GM19397 (cell line): ENCODE results near the gene VCL.
"Not testable (repeated sequence)": the region's sequence is repeated elsewhere in the genome, so short reads cannot be mapped to it uniquely, and the experiment has no call there.

Experiments
- ATAC-seq: cut with Tn5 transposase; IDR thresholded peaks from one replicate; pipeline ENCODE4 v1.9.1; 2021; ENCODE audit warnings: mild to moderate bottlenecking, moderate library complexity; ENCODE audit not compliant: unreplicated experiment

VCL gene

GRCh38 chr10:74035303-74035702 lies 37.4 kb downstream of the VCL start:
- ATAC-seq: no peak

GRCh38 chr10:74036474-74036873 lies 38.6 kb downstream of the VCL start:
- no peak for ATAC-seq

- no peak for ATAC-seq
These were observed 41.7 kb downstream of the VCL start for GRCh38 chr10:74039561-74040145.

GRCh38 chr10:74040200-74041126 lies 42.5 kb downstream of the VCL start:
- no peak for ATAC-seq

DNA sequence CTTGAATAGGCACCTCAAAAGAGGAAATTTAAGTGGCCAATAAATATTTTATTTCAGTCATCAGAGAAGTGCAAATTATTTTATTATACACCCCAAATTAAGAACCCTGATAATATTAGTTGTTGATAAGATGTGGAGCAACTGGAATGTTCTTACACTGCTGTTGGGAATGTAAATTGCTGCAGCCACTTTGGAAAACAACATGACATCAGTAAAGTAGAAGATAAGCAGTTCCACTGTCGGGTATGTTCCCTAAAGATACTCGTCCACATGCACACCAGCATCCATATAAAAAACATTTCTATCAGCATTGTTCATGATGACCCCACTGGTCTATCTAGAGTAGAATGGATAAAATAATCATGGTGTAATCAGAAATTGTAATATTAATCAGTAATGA lies 46.5 kb downstream of the VCL start:
- no peak for ATAC-seq

- ATAC-seq: no peak
These were observed 49.4 kb downstream of the VCL start for GRCh38 chr10:74047304-74047703.

GRCh38 chr10:74047871-74048270 lies 50.0 kb downstream of the VCL start:
- ATAC-seq: no peak

- no peak for ATAC-seq
These were observed 50.5 kb downstream of the VCL start for GRCh38 chr10:74048433-74048832.

DNA sequence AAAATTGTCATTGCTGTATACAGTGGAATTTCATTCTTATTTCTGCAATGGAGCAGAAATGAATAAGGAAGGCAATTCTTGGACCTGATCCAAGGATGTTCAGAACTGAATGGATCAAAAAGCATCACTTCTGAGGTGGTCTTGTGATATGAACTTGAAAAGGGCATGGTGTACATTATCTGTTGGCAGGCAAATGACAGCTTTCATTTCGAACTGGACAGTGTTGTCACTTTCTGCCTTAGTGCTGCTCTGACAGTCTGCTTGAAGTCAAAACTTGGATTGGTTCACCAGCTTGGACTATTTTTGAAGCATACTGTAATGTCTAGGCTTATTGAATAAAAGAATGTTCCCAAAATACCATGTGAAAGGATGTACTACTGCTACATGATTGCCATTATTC lies 52.0 kb downstream of the VCL start:
- no peak for ATAC-seq

DNA sequence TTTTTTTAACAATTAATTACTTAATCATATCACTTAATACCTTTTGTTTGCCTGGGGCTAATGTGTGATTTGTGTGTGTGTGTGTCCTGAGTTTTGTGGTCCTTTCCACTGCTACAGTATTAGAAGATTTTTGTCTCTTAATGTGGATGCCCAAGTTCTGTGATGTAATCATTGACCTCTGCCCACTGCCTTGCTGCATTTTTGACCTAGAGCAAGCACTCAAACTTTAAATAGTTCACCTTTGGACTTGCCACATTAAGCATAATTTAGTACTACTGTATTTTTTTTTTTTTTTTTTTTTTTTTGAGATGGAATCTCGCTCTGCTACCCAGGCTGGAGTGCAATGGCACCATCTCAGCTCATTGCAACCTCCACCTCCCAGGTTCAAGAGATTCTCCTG lies 52.7 kb downstream of the VCL start:
- no peak for ATAC-seq

GRCh38 chr10:74051736-74052342 lies 53.9 kb downstream of the VCL start:
- no peak for ATAC-seq

GRCh38 chr10:74052994-74053393 lies 55.1 kb downstream of the VCL start:
- ATAC-seq: no peak

GRCh38 chr10:74055383-74056049 lies 57.6 kb downstream of the VCL start:
- ATAC-seq: no peak

DNA sequence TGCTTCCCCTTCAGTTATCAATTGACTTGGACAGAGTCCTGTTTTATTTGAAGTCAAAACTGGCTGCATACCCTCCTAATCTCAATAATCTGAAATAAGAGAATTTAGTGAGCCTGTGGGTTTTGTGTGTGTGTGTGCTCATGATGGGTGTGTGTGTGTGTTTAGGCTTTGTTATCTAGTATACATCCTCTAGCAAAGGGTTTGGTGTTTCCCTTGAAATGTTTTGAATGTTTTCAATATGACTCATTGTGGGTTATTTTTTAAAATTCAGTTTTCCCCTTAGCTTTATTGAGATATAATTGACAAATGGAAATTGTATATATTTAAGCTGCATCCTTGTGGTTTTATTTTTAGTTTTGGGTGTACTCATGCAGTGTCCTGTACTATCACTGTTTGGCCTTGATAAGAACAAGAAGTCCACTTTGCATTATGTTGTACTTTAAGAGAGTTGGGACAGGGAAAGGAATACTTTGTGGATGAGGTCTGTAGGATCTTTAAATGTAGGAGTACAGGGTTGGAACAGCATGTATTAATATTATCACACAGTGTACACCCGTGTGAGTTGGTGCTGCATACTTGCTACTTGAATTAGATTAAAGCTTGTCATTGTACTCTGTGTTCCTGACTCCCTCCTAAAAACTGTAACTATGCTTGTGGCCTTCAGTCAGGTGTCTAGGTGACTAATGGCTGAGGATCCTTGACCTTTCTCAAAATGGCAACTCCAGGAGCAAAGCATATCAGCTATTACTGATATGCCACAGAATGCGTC lies 58.3 kb downstream of the VCL start:
- no peak for ATAC-seq

DNA sequence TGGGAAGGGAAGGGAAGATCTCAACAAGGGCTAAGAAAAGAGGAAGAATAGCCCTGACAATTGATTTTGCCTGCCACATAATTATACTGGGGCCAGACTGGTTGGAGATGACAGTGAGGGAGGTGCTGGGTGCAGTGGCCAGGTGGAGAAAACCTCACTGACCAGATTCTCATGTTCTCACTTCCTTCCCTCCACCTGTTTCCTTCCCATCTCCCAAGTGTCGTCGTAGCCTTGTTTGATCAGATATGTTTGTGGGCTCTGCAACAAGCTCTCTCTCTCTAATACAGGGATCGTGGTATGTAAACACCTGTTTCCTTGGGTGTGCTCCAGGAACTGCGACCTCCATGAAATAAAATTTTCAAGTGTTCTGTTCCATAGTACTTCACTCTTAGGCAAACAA lies 60.2 kb downstream of the VCL start:
- peak; percentile 52 for ATAC-seq

- ATAC-seq: no peak
These were observed 60.7 kb downstream of the VCL start for GRCh38 chr10:74058658-74059057.

DNA sequence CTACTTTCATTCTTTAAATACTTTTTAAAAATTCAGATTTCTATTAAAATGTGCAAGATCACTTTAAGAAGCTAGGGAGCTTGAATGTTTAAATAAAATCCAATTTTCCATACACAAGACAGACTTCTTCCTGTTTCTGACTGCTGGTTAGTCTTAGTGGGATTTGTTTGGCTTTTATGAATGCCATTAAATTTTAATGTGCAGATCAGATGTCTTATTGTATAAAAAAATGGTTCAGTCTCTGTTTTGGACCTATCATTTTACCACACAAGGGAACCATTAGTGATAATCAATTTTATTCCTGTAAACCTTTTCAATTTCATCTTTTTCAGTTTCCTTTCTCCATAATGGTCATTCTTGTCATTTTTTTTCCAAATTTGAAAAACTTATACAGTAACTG lies 63.2 kb downstream of the VCL start:
- no peak for ATAC-seq

DNA sequence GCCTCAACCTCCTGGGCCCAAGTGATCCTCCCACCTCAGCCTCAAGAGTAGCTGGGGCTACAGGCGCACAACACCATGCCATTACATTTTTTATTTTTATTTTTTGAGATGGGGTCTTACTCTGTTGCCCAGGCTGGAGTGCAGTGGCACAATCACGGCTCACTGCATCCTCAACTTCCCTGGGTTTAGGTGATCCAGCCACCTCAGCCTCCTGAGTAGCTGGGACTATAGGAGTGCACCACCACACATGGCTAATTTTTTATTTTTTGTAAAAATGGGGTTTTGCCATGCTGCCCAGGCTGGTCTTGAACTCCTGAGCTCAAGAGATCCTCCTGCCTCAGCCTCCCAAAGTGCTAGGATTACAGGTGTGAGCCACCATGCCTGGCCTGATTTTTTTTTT lies 64.1 kb downstream of the VCL start:
- ATAC-seq: not testable (repeated sequence)

DNA sequence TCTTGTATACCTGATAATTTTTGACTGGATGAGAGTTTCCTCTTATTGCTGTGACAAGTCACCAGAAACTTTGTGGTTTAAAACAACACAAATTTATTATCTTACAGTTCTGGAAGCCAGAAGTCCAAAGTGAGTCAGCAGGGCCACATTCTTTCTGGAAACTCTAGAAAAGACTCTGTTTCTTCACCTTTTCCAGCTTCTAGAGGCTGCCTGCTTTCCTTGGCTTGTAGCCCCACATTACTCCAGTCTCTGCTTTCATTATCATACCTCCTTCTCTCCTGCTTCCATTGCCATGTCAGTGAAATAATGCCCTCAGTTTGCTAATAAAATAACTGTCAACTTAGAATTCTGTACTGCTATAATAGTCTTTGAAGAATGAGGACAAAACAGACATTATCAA lies 65.3 kb downstream of the VCL start:
- no peak for ATAC-seq

- no peak for ATAC-seq
These were observed 69.7 kb downstream of the VCL start for GRCh38 chr10:74067373-74068352.
